Measurements from ENCODE around the gene UPF3A.

The UPF3A gene

GRCh38 chr13:114261328-114261965 lies 20.0 kb upstream of the UPF3A start:
- no peak for TF ChIP-seq POLR2AphosphoS5 (IDR thresholded peaks at IDR 0.05; ENCODE audit: low read depth, low read length)
- no peak for TF ChIP-seq TAF1 (IDR thresholded peaks at IDR 0.05; ENCODE audit: borderline replicate concordance, insufficient read depth, low read length)
- TF ChIP-seq FOXP2 (optimal IDR thresholded peaks at IDR 0.05; ENCODE audit: borderline replicate concordance, extremely low read depth, extremely low read length, insufficient read depth): no peak
- TF ChIP-seq REST (IDR thresholded peaks at IDR 0.05; ENCODE audit: insufficient read depth in 1 of 2, low read depth in 2 of 2, low read length in 2 of 2): no peak
- TF ChIP-seq SIN3A (IDR thresholded peaks at IDR 0.05; ENCODE audit: borderline replicate concordance, insufficient read depth, low read length): no peak

- TF ChIP-seq SIN3A (IDR thresholded peaks at IDR 0.05; ENCODE audit: borderline replicate concordance, insufficient read depth, low read length) (no peak), POLR2AphosphoS5 (IDR thresholded peaks at IDR 0.05; ENCODE audit: low read depth, low read length) (no peak), FOXP2 (optimal IDR thresholded peaks at IDR 0.05; ENCODE audit: borderline replicate concordance, extremely low read depth, extremely low read length, insufficient read depth) (no peak), REST (IDR thresholded peaks at IDR 0.05; ENCODE audit: insufficient read depth in 1 of 2, low read depth in 2 of 2, low read length in 2 of 2) (no peak), TAF1 (IDR thresholded peaks at IDR 0.05; ENCODE audit: borderline replicate concordance, insufficient read depth, low read length) (no peak)
These were observed 17.8 kb upstream of the UPF3A start for GRCh38 chr13:114263578-114263977.

GRCh38 chr13:114264886-114265611 lies 16.4 kb upstream of the UPF3A start:
- TF ChIP-seq TAF1 (IDR thresholded peaks at IDR 0.05; ENCODE audit: borderline replicate concordance, insufficient read depth, low read length): no peak
- TF ChIP-seq POLR2AphosphoS5 (IDR thresholded peaks at IDR 0.05; ENCODE audit: low read depth, low read length): no peak
- TF ChIP-seq SIN3A (IDR thresholded peaks at IDR 0.05; ENCODE audit: borderline replicate concordance, insufficient read depth, low read length): no peak
- no peak for TF ChIP-seq REST (IDR thresholded peaks at IDR 0.05; ENCODE audit: insufficient read depth in 1 of 2, low read depth in 2 of 2, low read length in 2 of 2)
- TF ChIP-seq FOXP2 (optimal IDR thresholded peaks at IDR 0.05; ENCODE audit: borderline replicate concordance, extremely low read depth, extremely low read length, insufficient read depth): no peak

GRCh38 chr13:114266241-114266640 lies 15.2 kb upstream of the UPF3A start:
- TF ChIP-seq FOXP2 (optimal IDR thresholded peaks at IDR 0.05; ENCODE audit: borderline replicate concordance, extremely low read depth, extremely low read length, insufficient read depth) (no peak), SIN3A (IDR thresholded peaks at IDR 0.05; ENCODE audit: borderline replicate concordance, insufficient read depth, low read length) (no peak), POLR2AphosphoS5 (IDR thresholded peaks at IDR 0.05; ENCODE audit: low read depth, low read length) (no peak), REST (IDR thresholded peaks at IDR 0.05; ENCODE audit: insufficient read depth in 1 of 2, low read depth in 2 of 2, low read length in 2 of 2) (no peak), TAF1 (IDR thresholded peaks at IDR 0.05; ENCODE audit: borderline replicate concordance, insufficient read depth, low read length) (no peak)
